Gastroesophageal sphincter (tissue), 3 donors: ENCODE measurements around the gene XIRP2.

Source experiments
- CTCF ChIP-seq, 4 experiments: fragments of 200-600 bp in 2 of 4; fragments of 450-650 bp in 2 of 4; sonication (generic) in 1 of 4; IDR thresholded peaks; one replicate each; pipeline ENCODE4 v1.5.1; 2017 to 2019; ENCODE audit warnings: antibody characterized with exemption in 4 of 4, mild to moderate bottlenecking in 2 of 4, moderate library complexity in 2 of 4
- POLR2A ChIP-seq, 2 donors: fragments of 450-650 bp; IDR thresholded peaks; one replicate each; pipeline ENCODE4 v1.6.1; 2017; ENCODE audit warnings: antibody characterized with exemption in 2 of 2, mild to moderate bottlenecking in 2 of 2, moderate library complexity in 1 of 2
- POLR2AphosphoS5 ChIP-seq: sonication (generic); formaldehyde crosslinking; IDR thresholded peaks from one replicate; pipeline ENCODE4 v1.6.1; 2017; ENCODE audit warnings: antibody characterized with exemption

- TF ChIP-seq CTCF (IDR thresholded peaks at IDR 0.05) (no peak), POLR2A (IDR thresholded peaks at IDR 0.05) (no peak), POLR2AphosphoS5 (no peak)
Measured at GRCh38 chr2:167110345-167110744, 222.1 kb downstream of the XIRP2 start.
